ENCODE results near the gene CCDC93.
"Not testable (repeated sequence)": the region's sequence is repeated elsewhere in the genome, so short reads cannot be mapped to it uniquely, and the experiment has no call there.

CCDC93 gene

DNA sequence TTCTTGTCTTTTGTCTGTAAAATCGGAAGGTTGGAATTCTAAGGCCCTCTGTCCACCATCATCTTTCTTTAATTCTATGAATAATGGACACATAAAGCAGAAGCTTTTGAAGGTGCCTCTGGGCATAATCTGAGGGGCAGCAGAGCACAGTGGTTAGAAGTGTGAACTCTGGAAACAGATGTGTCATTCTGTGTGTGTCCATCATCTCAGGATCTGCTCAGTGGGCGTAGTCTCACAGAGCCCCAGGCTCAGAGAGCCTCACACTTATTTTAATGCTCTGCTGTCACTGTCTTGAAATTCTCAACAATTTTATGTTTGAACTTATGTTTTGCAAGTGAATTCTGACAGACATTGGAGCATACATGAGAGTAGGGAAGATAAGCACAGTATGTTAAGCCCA is 31.0 kb upstream of the CCDC93 start:
- Histone ChIP-seq H3K27ac (ENCODE audit: low read depth, low read length) (no peak overlapping the region), H3K9ac (ENCODE audit: low read depth, low read length) (no peak overlapping the region), H3K27me3 (ENCODE audit: control insufficient read depth, insufficient read depth, low read length) (no peaks in the 10 kb centered on the region), H3K36me3 (ENCODE audit: control insufficient read depth, insufficient read depth, low read length) (no peaks in the 10 kb centered on the region), H3K4me3 (ENCODE audit: low read depth, low read length) (no peak overlapping the region), H3K4me1 (ENCODE audit: control insufficient read depth, insufficient read depth, low read length) (no peaks in the 10 kb centered on the region), H3K9me3 (ENCODE audit: control insufficient read depth, insufficient read depth, low read length) (no peaks in the 10 kb centered on the region)

DNA sequence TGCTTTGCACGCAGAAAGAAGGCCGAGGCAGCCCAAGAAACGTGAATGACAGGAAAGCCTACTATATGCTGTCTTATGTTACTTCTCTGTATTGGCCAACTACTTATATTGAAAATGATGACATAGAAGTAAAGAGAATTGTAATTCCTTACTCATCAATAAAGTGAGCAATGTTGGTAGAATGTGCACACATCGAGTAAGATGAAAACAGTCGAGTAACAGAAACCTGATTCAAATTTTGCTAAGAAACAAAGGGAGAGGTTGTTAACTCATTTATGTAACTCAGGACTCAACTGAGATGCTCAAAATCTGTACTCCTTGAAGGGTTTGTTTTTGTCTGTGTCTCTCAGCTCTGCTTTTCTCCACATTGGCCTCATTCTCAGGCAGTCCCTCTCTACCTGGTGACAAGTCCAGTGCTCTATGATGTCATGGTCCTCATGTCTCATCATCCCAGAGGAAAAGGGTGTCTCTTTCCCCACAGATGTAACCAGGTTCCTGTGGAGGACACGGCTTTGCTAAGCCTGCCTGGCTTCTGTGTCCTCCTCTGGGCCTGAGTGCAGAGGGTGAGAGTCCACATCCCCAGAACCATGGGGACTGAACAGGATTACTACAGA is 30.3 kb upstream of the CCDC93 start:
- Histone ChIP-seq H3K9ac (ENCODE audit: low read depth, low read length) (no peak overlapping the region), H3K4me3 (ENCODE audit: low read depth, low read length) (no peak overlapping the region), H3K27me3 (ENCODE audit: control insufficient read depth, insufficient read depth, low read length) (no peaks in the 10 kb centered on the region), H3K27ac (ENCODE audit: low read depth, low read length) (no peak overlapping the region), H3K36me3 (ENCODE audit: control insufficient read depth, insufficient read depth, low read length) (no peaks in the 10 kb centered on the region), H3K9me3 (ENCODE audit: control insufficient read depth, insufficient read depth, low read length) (no peaks in the 10 kb centered on the region), H3K4me1 (ENCODE audit: control insufficient read depth, insufficient read depth, low read length) (no peaks in the 10 kb centered on the region)

DNA sequence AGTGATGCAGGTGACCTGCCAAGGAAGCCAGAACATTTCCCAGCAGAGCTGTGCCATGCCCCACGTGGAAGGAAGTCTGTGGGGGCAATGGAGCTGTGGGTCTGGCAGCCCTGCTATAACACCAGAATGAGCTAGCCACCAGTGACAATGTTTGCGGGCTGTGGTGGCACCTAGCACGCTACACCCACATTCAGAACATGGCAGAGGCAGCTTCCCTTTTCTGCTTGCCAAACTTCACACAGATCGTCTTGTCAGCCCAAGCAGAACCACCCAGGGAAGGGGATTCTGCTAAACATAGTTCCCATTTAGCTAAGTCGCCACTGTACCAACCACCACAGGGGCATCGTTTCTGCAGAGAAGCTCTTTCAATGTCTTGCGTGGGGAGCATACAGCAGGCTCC is 27.0 kb upstream of the CCDC93 start:
- no peak overlapping the region for H3K27ac ChIP-seq (ENCODE audit: low read depth, low read length)
- H3K4me3 ChIP-seq (ENCODE audit: low read depth, low read length), result no peak overlapping the region
- H3K27me3 ChIP-seq (ENCODE audit: control insufficient read depth, insufficient read depth, low read length), result no peaks in the 10 kb centered on the region
- no peaks in the 10 kb centered on the region for H3K4me1 ChIP-seq (ENCODE audit: control insufficient read depth, insufficient read depth, low read length)
- no peak overlapping the region for H3K9ac ChIP-seq (ENCODE audit: low read depth, low read length)
- H3K9me3 ChIP-seq (ENCODE audit: control insufficient read depth, insufficient read depth, low read length), result no peaks in the 10 kb centered on the region; the same call in 1 of the 2 replicates
- H3K36me3 ChIP-seq (ENCODE audit: control insufficient read depth, insufficient read depth, low read length), result no peaks in the 10 kb centered on the region

GRCh38 chr2:118032169-118033013 is 18.5 kb upstream of the CCDC93 start:
- no peaks in the 10 kb centered on the region for H3K27me3 ChIP-seq (ENCODE audit: control insufficient read depth, insufficient read depth, low read length)
- H3K4me3 ChIP-seq (ENCODE audit: low read depth, low read length), result no peak overlapping the region
- no peak overlapping the region for H3K9ac ChIP-seq (ENCODE audit: low read depth, low read length)
- no peaks in the 10 kb centered on the region for H3K36me3 ChIP-seq (ENCODE audit: control insufficient read depth, insufficient read depth, low read length)
- no peak overlapping the region for H3K27ac ChIP-seq (ENCODE audit: low read depth, low read length)
- peaks cover 7% of the 10 kb centered on the region for H3K4me1 ChIP-seq (ENCODE audit: control insufficient read depth, insufficient read depth, low read length)
- H3K9me3 ChIP-seq (ENCODE audit: control insufficient read depth, insufficient read depth, low read length), result no peaks in the 10 kb centered on the region; the same call in 1 of the 2 replicates

DNA sequence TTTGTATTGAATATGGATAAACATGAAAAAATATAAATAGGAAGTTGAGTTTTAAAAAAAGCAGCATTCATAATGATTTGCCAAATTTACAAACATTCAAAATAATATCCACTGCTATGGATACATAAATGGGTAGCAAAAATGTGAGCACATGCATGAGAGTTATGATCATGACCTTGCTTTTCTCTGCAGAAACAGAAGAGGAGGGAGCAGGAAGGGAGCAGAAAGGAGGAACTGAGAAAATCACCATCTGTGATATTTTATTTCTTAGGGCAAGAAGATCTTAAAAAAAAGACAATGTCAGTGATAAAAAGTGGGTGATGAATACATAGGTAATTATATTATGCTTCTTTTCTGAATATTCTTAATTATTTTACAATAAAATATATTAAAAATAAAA is 17.7 kb upstream of the CCDC93 start:
- H3K27ac ChIP-seq (ENCODE audit: low read depth, low read length), result no peak overlapping the region
- no peak overlapping the region for H3K4me3 ChIP-seq (ENCODE audit: low read depth, low read length)
- H3K36me3 ChIP-seq (ENCODE audit: control insufficient read depth, insufficient read depth, low read length), result no peaks in the 10 kb centered on the region
- no peaks in the 10 kb centered on the region; the same call in 1 of the 2 replicates for H3K9me3 ChIP-seq (ENCODE audit: control insufficient read depth, insufficient read depth, low read length)
- H3K9ac ChIP-seq (ENCODE audit: low read depth, low read length), result no peak overlapping the region
- no peaks in the 10 kb centered on the region for H3K27me3 ChIP-seq (ENCODE audit: control insufficient read depth, insufficient read depth, low read length)
- H3K4me1 ChIP-seq (ENCODE audit: control insufficient read depth, insufficient read depth, low read length), result peaks cover 12% of the 10 kb centered on the region

DNA sequence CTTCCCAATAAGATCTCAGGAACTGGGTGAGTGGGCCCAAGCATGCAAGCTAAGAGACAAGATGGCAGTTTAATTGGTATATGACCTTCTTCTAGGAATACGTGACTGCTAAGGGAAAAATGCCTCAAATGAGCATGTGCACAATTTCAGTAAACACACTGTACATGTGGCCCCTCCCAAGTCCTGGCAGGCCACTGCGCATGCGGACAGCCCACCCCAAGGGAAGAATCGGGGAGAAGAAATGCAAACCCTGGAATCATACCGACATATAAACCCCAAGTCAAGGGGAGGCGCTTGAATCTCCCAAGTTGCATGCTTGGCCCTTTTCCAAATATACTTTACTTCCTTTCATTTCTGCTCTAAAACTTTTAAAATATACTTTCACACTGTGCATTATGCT is 15.2 kb upstream of the CCDC93 start:
- no peaks in the 10 kb centered on the region for H3K9me3 ChIP-seq (ENCODE audit: control insufficient read depth, insufficient read depth, low read length)
- no peak overlapping the region for H3K4me3 ChIP-seq (ENCODE audit: low read depth, low read length)
- no peaks in the 10 kb centered on the region for H3K36me3 ChIP-seq (ENCODE audit: control insufficient read depth, insufficient read depth, low read length)
- peaks cover 12% of the 10 kb centered on the region for H3K4me1 ChIP-seq (ENCODE audit: control insufficient read depth, insufficient read depth, low read length)
- no peak overlapping the region for H3K27ac ChIP-seq (ENCODE audit: low read depth, low read length)
- no peak overlapping the region for H3K9ac ChIP-seq (ENCODE audit: low read depth, low read length)
- no peaks in the 10 kb centered on the region for H3K27me3 ChIP-seq (ENCODE audit: control insufficient read depth, insufficient read depth, low read length)

- Histone ChIP-seq H3K9me3 (ENCODE audit: control insufficient read depth, insufficient read depth, low read length) (no peaks in the 10 kb centered on the region), H3K36me3 (ENCODE audit: control insufficient read depth, insufficient read depth, low read length) (no peaks in the 10 kb centered on the region), H3K27me3 (ENCODE audit: control insufficient read depth, insufficient read depth, low read length) (peaks cover 21% of the 10 kb centered on the region), H3K27ac (ENCODE audit: low read depth, low read length) (no peak overlapping the region), H3K9ac (ENCODE audit: low read depth, low read length) (no peak overlapping the region), H3K4me3 (ENCODE audit: low read depth, low read length) (no peak overlapping the region), H3K4me1 (ENCODE audit: control insufficient read depth, insufficient read depth, low read length) (peaks cover 11% of the 10 kb centered on the region; the same call in 1 of the 2 replicates)
These were observed 7.5 kb upstream of the CCDC93 start for GRCh38 chr2:118021356-118021755.

GRCh38 chr2:118019821-118020220 is 6.0 kb upstream of the CCDC93 start:
- no peaks in the 10 kb centered on the region for H3K9me3 ChIP-seq (ENCODE audit: control insufficient read depth, insufficient read depth, low read length)
- H3K4me3 ChIP-seq (ENCODE audit: low read depth, low read length), result no peak overlapping the region
- H3K27ac ChIP-seq (ENCODE audit: low read depth, low read length), result no peak overlapping the region
- H3K9ac ChIP-seq (ENCODE audit: low read depth, low read length), result no peak overlapping the region
- H3K4me1 ChIP-seq (ENCODE audit: control insufficient read depth, insufficient read depth, low read length), result peaks cover 11% of the 10 kb centered on the region; the same call in 1 of the 2 replicates
- peaks cover 34% of the 10 kb centered on the region for H3K27me3 ChIP-seq (ENCODE audit: control insufficient read depth, insufficient read depth, low read length)
- H3K36me3 ChIP-seq (ENCODE audit: control insufficient read depth, insufficient read depth, low read length), result no peaks in the 10 kb centered on the region

- no peaks in the 10 kb centered on the region for H3K9me3 ChIP-seq (ENCODE audit: control insufficient read depth, insufficient read depth, low read length)
- no peak overlapping the region for H3K27ac ChIP-seq (ENCODE audit: low read depth, low read length)
These were observed 3.0 kb upstream of the CCDC93 start for GRCh38 chr2:118016911-118017310.

GRCh38 chr2:118015761-118016160 is 1.9 kb upstream of the CCDC93 start:
- H3K4me1 ChIP-seq (ENCODE audit: control insufficient read depth, insufficient read depth, low read length), result not testable (repeated sequence)
- H3K27me3 ChIP-seq (ENCODE audit: control insufficient read depth, insufficient read depth, low read length), result peaks cover 38% of the 10 kb centered on the region

More at GRCh38 chr2:118016911-118017310, 3.0 kb upstream of the CCDC93 start:
- peaks cover 40% of the 10 kb centered on the region for H3K27me3 ChIP-seq (ENCODE audit: control insufficient read depth, insufficient read depth, low read length)
- no peak overlapping the region for H3K4me3 ChIP-seq (ENCODE audit: low read depth, low read length)
- no peak overlapping the region for H3K9ac ChIP-seq (ENCODE audit: low read depth, low read length)
- H3K36me3 ChIP-seq (ENCODE audit: control insufficient read depth, insufficient read depth, low read length), result no peaks in the 10 kb centered on the region
- peaks cover 15% of the 10 kb centered on the region for H3K4me1 ChIP-seq (ENCODE audit: control insufficient read depth, insufficient read depth, low read length)

GRCh38 chr2:118014492-118014824 is 588 bp upstream of the CCDC93 start:
- Histone ChIP-seq H3K4me3 (ENCODE audit: low read depth, low read length) (peak overlapping the region; percentile 94), H3K9me3 (ENCODE audit: control insufficient read depth, insufficient read depth, low read length) (no peaks in the 10 kb centered on the region), H3K27me3 (ENCODE audit: control insufficient read depth, insufficient read depth, low read length) (peaks cover 28% of the 10 kb centered on the region), H3K9ac (ENCODE audit: low read depth, low read length) (0 out of 2 replicates have a peak overlapping the region, but pooled peaks have one; percentile 44), H3K27ac (ENCODE audit: low read depth, low read length) (no peak overlapping the region), H3K36me3 (ENCODE audit: control insufficient read depth, insufficient read depth, low read length) (no peaks in the 10 kb centered on the region), H3K4me1 (ENCODE audit: control insufficient read depth, insufficient read depth, low read length) (peaks cover 4% of the 10 kb centered on the region; the same call in 1 of the 2 replicates)

More at GRCh38 chr2:118015761-118016160, 1.9 kb upstream of the CCDC93 start:
- H3K9ac ChIP-seq (ENCODE audit: low read depth, low read length); H3K4me3 ChIP-seq (ENCODE audit: low read depth, low read length); H3K36me3 ChIP-seq (ENCODE audit: control insufficient read depth, insufficient read depth, low read length); H3K9me3 ChIP-seq (ENCODE audit: control insufficient read depth, insufficient read depth, low read length); H3K27ac ChIP-seq (ENCODE audit: low read depth, low read length): not testable (repeated sequence)

Measured in HUES48 (cell line).